H1 (cell line): ENCODE results near the gene UAP1. TPM values are rescaled to one million over a fixed set of nuclear protein-coding genes. Genes with fewer than 3 reads are reported as not detected.

Source experiments
- CTCF ChIA-PET: fragments of 300-600 bp; sonication (Branson Sonifier 250); formaldehyde crosslinking; loops from one replicate; lab custom pipeline; 2021; ENCODE audit not compliant: partially characterized antibody; lab: Charles Lee
- POLR2A ChIA-PET: fragments of 300-600 bp; sonication (Branson Sonifier 250); formaldehyde crosslinking; loops from one replicate; lab custom pipeline; 2021; ENCODE audit warnings: inconsistent platforms; ENCODE audit not compliant: partially characterized antibody; lab: Charles Lee
- DNase-seq, 2 experiments: peaks; one replicate each; pipeline versions ENCODE4 v3.0.0 to v3.0.0-alpha.2; 2010 to 2022; ENCODE audit warnings: low spot score in 2 of 2, low read depth in 1 of 2, mixed read lengths in 1 of 2
- FAIRE-seq: peaks from 2 replicates; lab custom pipeline; 2011; peaks lifted over from hg19 to GRCh38; lab: Jason Lieb, UNC
- H2AFZ ChIP-seq: 2 replicates; pipeline ENCODE4 v1.8.1; 2012; ENCODE audit warnings: low read length, inconsistent platforms
- H2AK5ac ChIP-seq: 2 replicates; pipeline ENCODE4 v1.6.1; 2013; ENCODE audit warnings: low read depth, low read length
- H2BK120ac ChIP-seq: replicated peaks from 2 replicates; pipeline ENCODE3; 2013; ENCODE audit warnings: low read depth, low read length, inconsistent platforms
- H2BK12ac ChIP-seq: 2 replicates; pipeline ENCODE4 v1.6.1; 2013; ENCODE audit warnings: low read depth, low read length
- H2BK15ac ChIP-seq: 2 replicates; pipeline ENCODE4 v1.6.1; 2013; ENCODE audit warnings: low read length
- H2BK20ac ChIP-seq: 2 replicates; pipeline ENCODE4 v1.6.1; 2013; ENCODE audit warnings: low read length
- H2BK5ac ChIP-seq: 2 replicates; pipeline ENCODE4 v1.6.1; 2013; ENCODE audit warnings: low read depth, low read length
- H3K14ac ChIP-seq: 2 replicates; pipeline ENCODE4 v1.6.1; 2013; ENCODE audit warnings: inconsistent platforms; ENCODE audit not compliant: insufficient read length
- H3K18ac ChIP-seq: 2 replicates; pipeline ENCODE4 v1.6.1; 2013; ENCODE audit warnings: low read length; ENCODE audit errors: extremely low read depth
- H3K23ac ChIP-seq: 2 replicates; pipeline ENCODE4 v1.6.1; 2013; ENCODE audit warnings: inconsistent platforms; ENCODE audit not compliant: insufficient read length
- H3K23me2 ChIP-seq: 2 replicates; pipeline ENCODE4 v1.6.1; 2013; ENCODE audit warnings: low read depth, low read length
- H3K27ac ChIP-seq: 2 replicates; pipeline ENCODE4 v1.6.1; 2011; ENCODE audit warnings: low read depth, low read length, inconsistent platforms
- H3K27me3 ChIP-seq, 4 experiments: replicated peaks in 1 of 4; 1 replicate in 1 of 4; 2 replicates in 3 of 4; pipeline versions ENCODE4 v1.6.1 to v1.8.1; 2011 to 2013; ENCODE audit warnings: low read length in 3 of 4, mild to moderate bottlenecking in 3 of 4, inconsistent platforms in 2 of 4, mixed read lengths in 2 of 4, moderate library complexity in 1 of 4; ENCODE audit not compliant: control insufficient read depth in 3 of 4, insufficient read depth in 3 of 4; ENCODE audit errors: extremely low read depth in 1 of 4
- H3K36me3 ChIP-seq, 4 experiments: 2 replicates each; pipeline versions ENCODE4 v1.6.1 to v1.8.1; 2011 to 2013; ENCODE audit warnings: mild to moderate bottlenecking in 4 of 4, low read length in 3 of 4, moderate library complexity in 2 of 4, control low read depth in 1 of 4, inconsistent platforms in 1 of 4; ENCODE audit not compliant: insufficient read depth in 4 of 4, control insufficient read depth in 2 of 4
- H3K4ac ChIP-seq: replicated peaks from 2 replicates; pipeline ENCODE3; 2013; ENCODE audit warnings: low read length, low read depth, mixed read lengths, inconsistent platforms; ENCODE audit not compliant: insufficient read length
- H3K4me1 ChIP-seq, 4 experiments: replicated peaks in 1 of 4; 1 replicate in 1 of 4; 2 replicates in 3 of 4; pipeline versions ENCODE4 v1.6.1 to v1.8.1; 2011 to 2013; ENCODE audit warnings: low read length in 3 of 4, inconsistent platforms in 2 of 4, mixed read lengths in 1 of 4; ENCODE audit not compliant: insufficient read depth in 4 of 4, control insufficient read depth in 3 of 4
- H3K4me2 ChIP-seq, 2 experiments: 2 replicates each; pipeline versions ENCODE4 v1.6.1 to v1.8.1; 2011 to 2013; ENCODE audit warnings: low read depth in 2 of 2, low read length in 2 of 2, control low read depth in 1 of 2, inconsistent platforms in 1 of 2, mild to moderate bottlenecking in 1 of 2; ENCODE audit not compliant: insufficient read depth in 1 of 2
- H3K4me3 ChIP-seq, 4 experiments: fragments of 200-600, 300-600 bp in 1 of 4; sonication (generic), shearing (Covaris generic), sonication (Bioruptor Twin) in 1 of 4; 2 replicates each; pipeline versions ENCODE4 v1.5.1 to v1.8.1; 2011 to 2016; ENCODE audit warnings: low read length in 4 of 4, low read depth in 3 of 4, control low read depth in 2 of 4, inconsistent platforms in 2 of 4, mild to moderate bottlenecking in 2 of 4, mixed read lengths in 1 of 4, moderate library complexity in 1 of 4; ENCODE audit not compliant: insufficient read depth in 2 of 4; ENCODE audit errors: extremely low read depth in 1 of 4
- H3K56ac ChIP-seq: replicated peaks from 2 replicates; pipeline ENCODE3; 2013; ENCODE audit warnings: low read depth, mild to moderate bottlenecking, mixed read lengths, low read length, inconsistent platforms; ENCODE audit not compliant: insufficient read length
- H3K79me1 ChIP-seq: 2 replicates; pipeline ENCODE4 v1.6.1; 2013; ENCODE audit warnings: low read depth, low read length, control low read depth
- H3K79me2 ChIP-seq, 2 experiments: 2 replicates each; pipeline versions ENCODE4 v1.6.1 to v1.8.1; 2012 to 2013; ENCODE audit warnings: low read length in 2 of 2, mild to moderate bottlenecking in 2 of 2, inconsistent platforms in 1 of 2; ENCODE audit not compliant: insufficient read depth in 2 of 2, control insufficient read depth in 1 of 2
- H3K9ac ChIP-seq, 4 experiments: replicated peaks in 1 of 4; 1 replicate in 1 of 4; 2 replicates in 3 of 4; pipeline versions ENCODE4 v1.6.1 to v1.8.1; 2011 to 2013; ENCODE audit warnings: low read depth in 3 of 4, low read length in 3 of 4, control low read depth in 2 of 4, mild to moderate bottlenecking in 2 of 4, moderate library complexity in 2 of 4, inconsistent platforms in 1 of 4; ENCODE audit errors: extremely low read depth in 1 of 4
- H3K9me3 ChIP-seq, 2 experiments: 2 replicates each; pipeline versions ENCODE4 v1.6.1 to v1.8.1; 2012 to 2013; ENCODE audit warnings: mild to moderate bottlenecking in 2 of 2, moderate library complexity in 2 of 2, control low read depth in 1 of 2, inconsistent platforms in 1 of 2, low read depth in 1 of 2, low read length in 1 of 2, mixed read lengths in 1 of 2; ENCODE audit not compliant: insufficient read depth in 2 of 2
- H4K20me1 ChIP-seq, 2 experiments: replicated peaks in 1 of 2; 2 replicates each; pipeline versions ENCODE3 to v1.8.1; 2011 to 2013; ENCODE audit warnings: inconsistent platforms in 2 of 2, low read length in 2 of 2, mild to moderate bottlenecking in 1 of 2; ENCODE audit not compliant: insufficient read depth in 2 of 2, control insufficient read depth in 1 of 2
- H4K5ac ChIP-seq: 2 replicates; pipeline ENCODE4 v1.6.1; 2013; ENCODE audit warnings: low read length, low read depth, mixed read lengths, inconsistent platforms; ENCODE audit not compliant: insufficient read length
- H4K8ac ChIP-seq: 2 replicates; pipeline ENCODE4 v1.8.0; 2013; ENCODE audit warnings: mild to moderate bottlenecking, moderate library complexity, low read length, inconsistent platforms; ENCODE audit not compliant: insufficient read depth; ENCODE audit errors: extremely low read depth
- H4K91ac ChIP-seq: replicated peaks from 2 replicates; pipeline ENCODE3; 2013; ENCODE audit warnings: low read length, mixed read lengths, inconsistent platforms; ENCODE audit not compliant: insufficient read length
- ATF2 ChIP-seq: IDR thresholded peaks from 2 replicates; pipeline ENCODE4 v1.6.1; 2012; ENCODE audit warnings: low read length, inconsistent platforms
- CBX5 ChIP-seq: fragments of 300-800, 300-1000 bp; sonication (generic); IDR thresholded peaks from 2 replicates; pipeline ENCODE4 v1.7.1; 2016; ENCODE audit warnings: antibody characterized with exemption, low read length, low read depth
- CHD1 ChIP-seq: IDR thresholded peaks from 2 replicates; pipeline ENCODE4 v1.6.1; 2012; ENCODE audit warnings: low read depth, low read length, improper control_type of control experiment
- CREB1 ChIP-seq: IDR thresholded peaks from 2 replicates; pipeline ENCODE4 v1.6.1; 2012; ENCODE audit warnings: inconsistent platforms
- EP300 ChIP-seq, 2 experiments: IDR thresholded peaks; 1 replicate in 1 of 2; 2 replicates in 1 of 2; pipeline ENCODE4 v1.6.1; 2011 to 2012; ENCODE audit warnings: low read depth in 2 of 2, low read length in 2 of 2, mild to moderate bottlenecking in 2 of 2, borderline replicate concordance in 1 of 2, inconsistent platforms in 1 of 2, moderate library complexity in 1 of 2
- NANOG ChIP-seq: IDR thresholded peaks from 2 replicates; pipeline ENCODE4 v1.6.1; 2011; ENCODE audit warnings: low read length, low read depth, mild to moderate bottlenecking, inconsistent platforms; ENCODE audit not compliant: insufficient read depth, poor library complexity, severe bottlenecking
- PHF8 ChIP-seq: fragments of 200-600 bp; sonication (generic); conservative IDR thresholded peaks from 2 replicates; pipeline ENCODE4 v1.7.1; 2012; ENCODE audit warnings: low read depth, mild to moderate bottlenecking, inconsistent platforms, low read length, moderate library complexity
- RNF2 ChIP-seq: fragments of 200-900, 300-1000 bp; sonication (generic); IDR thresholded peaks from 2 replicates; pipeline ENCODE4 v1.7.1; 2016; ENCODE audit warnings: borderline replicate concordance, low read depth, mild to moderate bottlenecking, antibody characterized with exemption, low read length; ENCODE audit not compliant: poor library complexity, severe bottlenecking; ENCODE audit errors: missing control alignments
- SUZ12 ChIP-seq: fragments of 200-600 bp; sonication (generic); IDR thresholded peaks from 2 replicates; pipeline ENCODE4 v1.6.1; 2012; ENCODE audit warnings: mild to moderate bottlenecking, inconsistent platforms, low read length, moderate library complexity, mixed read lengths
- WGBS, 2 experiments: shearing (Covaris generic) in 1 of 2; methylation state at CpG; one replicate each; pipeline versions ENCODE4 v1.1.6 to v1.1.7; 2013 to 2015; ENCODE audit warnings: low lambda C conversion rate in 2 of 2, mixed read lengths in 2 of 2, inconsistent platforms in 1 of 2, low coverage in 1 of 2, missing lambda C conversion rate in 1 of 2; ENCODE audit not compliant: insufficient replicate concordance in 2 of 2, insufficient coverage in 1 of 2, insufficient read length in 1 of 2; ENCODE audit errors: extremely low coverage in 1 of 2, missing lambda C conversion rate in 1 of 2; 5-methylcytosine and 5-hydroxymethylcytosine counted together
- polyA plus RNA-seq, 7 experiments: library from polyadenylated mRNA; depleted of rRNA in 3 of 7; stranded (reverse) in 5 of 7; unstranded in 2 of 7; fragments of >200 nt in 5 of 7; fragments of 200-250 nt in 2 of 7; gene quantifications; 1 replicate in 5 of 7; 2 replicates in 1 of 7; 4 replicates in 1 of 7; pipeline versions ENCODE4 v1.2.1 to v1.2.3, GENCODE V29; 2011 to 2013; ENCODE audit warnings: missing spikeins in 2 of 7, mixed read lengths in 2 of 7
- total RNA-seq: library from RNA; stranded (reverse); fragmentation: NEBNext Ultra II Directional; extraction: Animal tissue kit (Norgen Biotek cat#: 25700); gene quantifications from 2 replicates; pipeline ENCODE4 v1.2.1, GENCODE V29; 2021

Gene UAP1
- total and polyA plus RNA-seq, 2 of the 8 experiments (the other 6 are each of a cell fraction or from before 2014, with no cell fraction given), result 9.4 to 32.9 TPM

- FAIRE-seq (no peak), DNase-seq (no peak)
- Histone ChIP-seq H2BK20ac (no peak overlapping the region), H4K91ac (no peak overlapping the region), H3K23ac (no peak overlapping the region), H4K20me1 (no peaks in the 10 kb centered on the region), H3K4me3 (no peak overlapping the region), H3K79me2 (no peaks in the 10 kb centered on the region), H3K9me3 (peaks cover 8 to 9% of the 10 kb centered on the region in 2 experiments), H2BK5ac (no peak overlapping the region), H3K23me2 (no peaks in the 10 kb centered on the region), H2BK120ac (no peak overlapping the region), H2AFZ (no peak overlapping the region), H3K14ac (no peak overlapping the region), H3K36me3 (no peaks in the 10 kb centered on the region), H2AK5ac (no peak overlapping the region), H3K27me3 (no peaks in the 10 kb centered on the region), H3K4me1 (no peaks in the 10 kb centered on the region), H2BK15ac (no peak overlapping the region; the same call in 1 of the 2 replicates), H3K56ac (no peak overlapping the region), H4K8ac (no peak overlapping the region), H4K5ac (no peak overlapping the region), H3K4me2 (no peak overlapping the region), H3K18ac (no peak overlapping the region), H2BK12ac (no peak overlapping the region), H3K9ac (no peak overlapping the region), H3K4ac (no peak overlapping the region), H3K27ac (no peak overlapping the region), H3K79me1 (no peaks in the 10 kb centered on the region)
- 83% methylated on average over 8 of the region's 8 CpGs; no CpG with 5 or more reads in 1 of the 2 experiments for WGBS, 2 experiments
- POLR2A ChIA-PET, result interaction anchor here (1.6 kb wide), 1 partner anchor 11 kb away, joined by 4 read pairs; no protein-coding TSS in a partner anchor
- CTCF ChIA-PET, result interaction anchor here (0.7 to 4.3 kb wide), 31 partner anchors 9 to 257 kb away, joined by 3 to 47 read pairs (median 4); partner anchors contain the start of genes DDR2 and HSD17B7
- TF ChIP-seq EP300 (IDR thresholded peaks at IDR 0.05; ENCODE audit: borderline replicate concordance in 1 of 2, low read depth in 2 of 2, low read length in 2 of 2) (no peak), PHF8 (no peak), RNF2 (no peak), CBX5 (no peak), CHD1 (no peak), CREB1 (no peak), ATF2 (no peak), NANOG (no peak), SUZ12 (no peak)
Observed at GRCh38 chr1:162612606-162613400, 51.3 kb downstream of the UAP1 start.
